GM21723 (cell line): Measurements from ENCODE around the gene TPD52L1.
"Not testable (repeated sequence)": the region's sequence is repeated elsewhere in the genome, so short reads cannot be mapped to it uniquely, and the experiment has no call there.

Experiments
- ATAC-seq: cut with Tn5 transposase; IDR thresholded peaks from one replicate; pipeline ENCODE4 v1.9.1; 2021; ENCODE audit warnings: mild to moderate bottlenecking, moderate library complexity; ENCODE audit not compliant: unreplicated experiment

TPD52L1 gene

DNA sequence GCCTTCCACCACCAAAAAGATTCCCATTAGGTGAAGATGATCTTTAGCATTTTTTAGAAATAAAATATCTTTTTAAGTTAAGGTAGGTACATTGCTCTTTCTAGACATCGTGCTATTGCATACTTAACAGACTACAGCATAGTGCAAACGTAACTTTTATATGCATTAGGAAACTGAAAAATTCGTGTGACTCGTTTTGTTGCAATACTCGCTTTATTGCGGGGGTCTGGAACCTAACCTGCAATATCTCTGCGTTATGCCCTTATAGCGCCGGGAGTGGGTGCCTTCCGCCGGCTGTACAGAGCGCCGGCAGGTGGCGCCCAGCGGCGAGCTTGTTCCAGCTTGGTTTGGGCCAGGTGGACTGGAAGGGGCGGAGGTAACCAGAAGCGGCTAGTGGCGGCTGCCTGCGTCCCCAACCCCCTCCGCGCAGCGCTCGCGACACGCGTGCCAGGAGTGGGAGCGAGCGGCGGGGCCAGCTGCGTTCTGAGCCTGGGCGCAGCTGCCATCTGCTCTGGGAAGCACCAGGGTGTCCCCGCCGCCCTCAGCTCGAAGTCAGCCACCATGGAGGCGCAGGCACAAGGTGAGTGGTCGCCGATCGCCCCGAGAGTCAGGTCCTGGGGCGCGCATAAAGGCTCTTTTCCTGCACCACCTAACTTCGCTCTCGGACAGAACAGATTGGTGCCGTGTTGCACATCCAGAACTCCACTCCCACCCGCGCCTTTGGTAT, at the start of gene TPD52L1:
Gene TPD52L1, plus strand, starts transcription at position 383 of the 727 bp plus-strand sequence. Its CDS starts 179 bp downstream, at position 562.
- ATAC-seq: peak; percentile 97

DNA sequence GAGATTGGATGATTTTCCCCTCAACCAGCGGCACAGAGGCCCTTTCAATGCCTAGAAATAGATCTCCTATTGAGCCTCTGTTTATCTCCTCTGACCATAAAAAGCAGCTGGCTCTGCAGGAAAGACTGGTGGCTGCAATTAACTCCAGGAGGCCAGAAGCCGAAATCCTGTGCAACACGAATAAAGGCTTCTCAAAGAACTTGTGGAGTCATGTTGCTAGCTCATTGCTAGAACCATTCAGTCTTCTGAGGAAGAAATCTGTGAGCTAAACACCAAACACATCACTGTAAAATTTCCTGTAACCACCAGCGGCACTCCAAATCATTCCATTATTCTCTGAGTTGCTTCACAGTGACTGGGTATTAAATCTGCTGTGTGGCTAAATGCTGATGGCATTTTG, 49.1 kb upstream of the TPD52L1 start:
- ATAC-seq: no peak

GRCh38 chr6:125107048-125107447, 46.5 kb upstream of the TPD52L1 start:
- ATAC-seq: no peak

DNA sequence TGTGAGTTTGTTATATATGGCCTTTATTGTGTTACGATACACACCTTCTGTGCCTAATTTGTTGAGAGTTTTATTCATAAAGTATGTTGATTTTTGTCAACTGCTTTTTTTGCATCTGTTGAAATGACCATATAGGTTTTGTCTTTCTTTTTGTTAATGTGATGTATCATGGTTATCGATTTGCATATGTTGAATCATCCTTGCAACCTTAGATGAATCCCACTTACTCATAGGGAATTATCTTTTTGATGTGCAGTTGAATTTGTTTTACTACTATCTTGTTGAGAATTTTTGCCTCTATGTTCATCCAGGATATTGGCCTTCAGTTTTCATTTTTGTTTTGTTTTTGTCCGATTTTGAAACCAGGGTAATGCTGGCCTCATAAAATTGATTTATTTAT, 45.7 kb upstream of the TPD52L1 start:
- no peak for ATAC-seq

- ATAC-seq: no peak
These were observed 43.5 kb upstream of the TPD52L1 start for GRCh38 chr6:125110056-125110455.

GRCh38 chr6:125111219-125111983, 42.2 kb upstream of the TPD52L1 start:
- ATAC-seq: no peak

DNA sequence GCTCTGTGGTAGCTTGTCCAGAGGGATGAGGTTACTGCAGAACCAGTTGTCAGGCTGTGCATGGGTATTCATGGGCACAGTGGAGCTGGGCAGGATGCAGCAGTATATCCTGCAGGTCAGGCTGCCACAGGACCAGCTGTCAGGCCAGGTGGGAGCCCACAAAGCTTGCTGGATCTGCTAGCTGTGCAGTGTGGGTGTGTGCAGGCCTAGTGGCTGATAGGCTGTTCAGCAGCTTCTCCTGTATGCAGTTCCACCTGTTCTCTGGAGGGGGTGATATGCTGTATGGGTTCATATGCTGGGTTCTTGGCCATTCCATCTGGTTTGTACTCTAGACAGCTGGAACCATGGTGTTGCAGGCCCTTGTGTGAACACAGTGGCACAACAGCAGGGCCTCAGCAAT, 40.6 kb upstream of the TPD52L1 start:
- no peak for ATAC-seq

DNA sequence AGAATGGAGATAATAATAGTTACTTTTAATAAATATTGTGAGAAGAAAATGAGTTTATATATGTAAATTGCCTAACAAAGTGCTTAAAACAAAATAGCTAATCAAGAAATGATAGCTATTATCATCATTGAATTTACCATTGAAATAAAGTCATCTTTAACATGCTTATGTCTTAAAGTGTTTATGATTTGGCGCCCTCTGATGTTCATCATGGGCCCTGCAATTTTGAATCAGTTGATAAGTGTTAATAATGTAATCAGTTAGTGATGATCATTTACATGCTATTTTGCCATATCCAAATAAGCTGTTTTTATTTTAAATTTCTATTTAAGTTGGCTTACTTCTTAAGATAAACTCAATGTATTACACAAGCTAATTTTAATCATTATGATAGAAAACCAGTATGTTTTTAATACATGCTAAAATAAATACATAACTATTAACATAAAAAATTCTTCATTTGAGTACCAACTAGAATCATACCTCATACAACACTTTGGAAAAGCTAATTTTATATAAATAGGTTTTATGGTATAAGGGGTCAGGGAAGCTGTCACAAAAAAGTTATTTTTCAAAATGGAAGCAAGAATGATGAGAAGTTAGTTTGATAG, 39.2 kb upstream of the TPD52L1 start:
- ATAC-seq: peak; percentile 63

- ATAC-seq: no peak
These were observed 37.4 kb upstream of the TPD52L1 start for GRCh38 chr6:125116170-125116569.

GRCh38 chr6:125116710-125117109, 36.9 kb upstream of the TPD52L1 start:
- no peak for ATAC-seq

- no peak for ATAC-seq
These were observed 35.8 kb upstream of the TPD52L1 start for GRCh38 chr6:125117818-125118217.

DNA sequence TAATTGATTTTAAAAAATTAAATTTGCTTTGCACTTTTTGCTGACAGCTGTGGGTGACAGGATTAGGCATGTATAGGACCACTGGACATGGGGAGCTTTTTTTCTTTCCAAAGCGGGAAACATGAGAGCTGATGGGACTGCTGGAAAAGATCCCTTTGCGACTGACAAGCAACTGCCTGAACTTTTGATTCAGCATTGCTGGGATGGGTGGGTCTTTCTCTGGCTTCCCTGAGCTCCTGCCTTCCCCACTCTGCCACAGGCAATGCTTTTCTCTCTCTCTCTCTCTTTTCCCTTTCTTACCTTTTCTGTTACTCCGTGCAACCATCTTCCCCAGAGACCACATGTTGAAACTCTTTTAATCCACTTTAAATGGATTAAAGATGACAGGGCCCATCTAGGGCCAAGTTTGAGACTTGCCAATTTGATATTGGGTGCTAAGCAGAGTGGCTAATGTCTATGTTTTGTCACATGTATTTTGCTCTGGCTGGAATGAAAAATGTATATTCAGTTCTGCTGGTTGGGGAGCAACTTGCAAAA, 33.5 kb upstream of the TPD52L1 start:
- no peak for ATAC-seq

DNA sequence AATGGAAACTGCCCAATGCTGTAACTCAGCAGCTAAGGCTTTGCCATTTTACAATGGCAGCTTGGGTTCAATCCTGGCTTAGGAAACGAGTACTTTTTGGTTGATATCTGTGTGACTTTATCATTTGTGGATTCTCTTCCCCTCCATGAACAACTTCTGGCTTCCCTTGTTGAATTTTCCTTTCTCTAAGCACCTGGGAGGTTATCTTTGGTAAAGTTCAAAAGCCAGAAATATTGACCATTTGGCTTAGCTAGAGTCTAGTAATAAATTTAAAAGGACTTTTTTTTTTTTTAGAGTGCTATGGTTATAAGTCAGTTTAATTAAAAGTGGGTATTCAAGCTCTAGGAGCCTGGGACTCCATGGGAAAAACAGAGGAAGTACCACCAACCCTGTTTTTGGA, 31.7 kb upstream of the TPD52L1 start:
- ATAC-seq: no peak

DNA sequence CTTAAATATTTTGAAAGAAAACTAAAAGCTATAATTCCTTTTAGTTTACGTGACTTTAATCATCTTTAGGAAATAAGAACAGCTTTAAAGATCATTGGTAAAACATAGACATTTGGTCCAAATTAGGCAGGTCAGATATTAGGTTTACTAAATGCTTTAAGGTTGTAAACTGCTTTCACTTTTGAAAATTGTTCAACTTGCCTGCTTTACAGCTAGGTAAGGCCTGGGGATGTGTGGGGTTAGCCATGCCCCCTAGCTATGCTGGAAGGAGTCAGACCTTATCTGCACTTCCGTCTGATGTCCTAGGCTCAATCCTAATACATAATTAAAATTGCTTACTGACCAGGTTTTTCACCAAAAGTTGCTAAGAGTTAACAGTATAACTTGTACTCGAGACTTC, 30.5 kb upstream of the TPD52L1 start:
- no peak for ATAC-seq

GRCh38 chr6:125123468-125124048, 30.0 kb upstream of the TPD52L1 start:
- ATAC-seq: no peak

- ATAC-seq: no peak
These were observed 29.4 kb upstream of the TPD52L1 start for GRCh38 chr6:125124049-125124669.

GRCh38 chr6:125125856-125126255, 27.7 kb upstream of the TPD52L1 start:
- ATAC-seq: not testable (repeated sequence)

- no peak for ATAC-seq
These were observed 24.2 kb upstream of the TPD52L1 start for GRCh38 chr6:125129354-125129753.

DNA sequence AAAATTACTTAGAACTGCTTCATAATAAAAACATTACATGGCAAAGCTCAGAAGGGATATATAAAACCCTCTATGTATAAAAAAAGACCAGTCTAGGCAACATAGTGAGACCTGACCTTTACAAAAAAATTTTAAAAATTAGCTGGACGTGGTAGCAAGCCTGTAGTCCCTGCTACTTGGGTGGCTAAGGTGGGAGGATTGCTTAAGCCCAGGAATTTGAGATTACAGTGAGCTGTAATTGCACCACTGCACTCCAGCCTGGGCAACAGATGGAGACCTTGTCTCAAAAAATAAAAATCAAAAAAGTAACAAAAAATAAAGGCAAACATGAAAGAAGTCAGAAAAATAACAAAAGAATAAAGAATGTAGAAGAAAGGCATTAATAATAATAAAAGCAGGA, 21.5 kb upstream of the TPD52L1 start:
- no peak for ATAC-seq

DNA sequence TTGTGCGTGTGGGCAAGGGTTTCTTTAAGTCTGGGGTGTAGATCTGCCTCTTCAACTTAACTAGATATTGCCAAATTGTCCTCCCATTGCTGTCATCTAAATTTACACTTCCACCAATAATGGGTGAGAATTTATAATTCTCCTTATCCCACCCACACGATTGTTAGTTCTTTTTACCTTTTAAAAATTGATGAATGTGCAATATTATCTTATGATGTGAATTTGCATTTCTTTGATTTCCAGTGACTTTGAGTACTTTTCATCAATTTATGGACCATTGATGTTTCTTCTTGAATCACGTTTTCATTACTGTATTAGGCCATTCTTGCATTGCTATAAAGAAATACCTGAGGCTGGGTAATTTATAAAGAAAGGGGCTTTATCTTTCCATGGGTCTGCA, 17.2 kb upstream of the TPD52L1 start:
- no peak for ATAC-seq

GRCh38 chr6:125138083-125138482, 15.5 kb upstream of the TPD52L1 start:
- no peak for ATAC-seq
